GM18520 (cell line): ENCODE measurements around the gene KIAA0586.
"Not testable (repeated sequence)": the region's sequence is repeated elsewhere in the genome, so short reads cannot be mapped to it uniquely, and the experiment has no call there.

Source experiments
- ATAC-seq: cut with Tn5 transposase; IDR thresholded peaks from one replicate; pipeline ENCODE4 v1.9.1; 2021; ENCODE audit not compliant: unreplicated experiment

Gene KIAA0586

GRCh38 chr14:58427281-58428117 is at the start of gene KIAA0586, which contains the start of gene TIMM9:
KIAA0586 (plus strand) TSS chr14:58427719; CDS start chr14:58428265, 546 bp downstream.
TIMM9 (minus strand) TSS chr14:58427531; CDS start chr14:58411945, 15,586 bp downstream.
- ATAC-seq, result peak; percentile 57

- ATAC-seq, result no peak
Measured at GRCh38 chr14:58390830-58391229, 36.7 kb upstream of the KIAA0586 start.

- no peak for ATAC-seq
Measured at GRCh38 chr14:58395562-58395811, 32.0 kb upstream of the KIAA0586 start.

- peak; percentile 82 for ATAC-seq
Measured at GRCh38 chr14:58395812-58396788, 31.4 kb upstream of the KIAA0586 start, which contains the start of gene TOMM20L. TOMM20L (plus strand) TSS chr14:58395930; CDS start chr14:58395958, 28 bp downstream.

- no peak for ATAC-seq
Measured at GRCh38 chr14:58397156-58397555, 30.4 kb upstream of the KIAA0586 start.

- no peak for ATAC-seq
Measured at GRCh38 chr14:58398495-58398894, 29.0 kb upstream of the KIAA0586 start.

- ATAC-seq, result no peak
Measured at GRCh38 chr14:58398895-58399294, 28.6 kb upstream of the KIAA0586 start.

GRCh38 chr14:58401587-58401986 is 25.9 kb upstream of the KIAA0586 start:
- ATAC-seq, result no peak

- no peak for ATAC-seq
Measured at GRCh38 chr14:58408681-58409215, 18.8 kb upstream of the KIAA0586 start.

GRCh38 chr14:58414845-58415244 is 12.7 kb upstream of the KIAA0586 start:
- ATAC-seq, result no peak

- no peak for ATAC-seq
Measured at GRCh38 chr14:58415636-58416547, 11.6 kb upstream of the KIAA0586 start.

- not testable (repeated sequence) for ATAC-seq
Measured at GRCh38 chr14:58416934-58417333, 10.6 kb upstream of the KIAA0586 start.

- peak; percentile 21 for ATAC-seq
Measured at GRCh38 chr14:58426670-58427280, 744 bp upstream of the KIAA0586 start.

- no peak for ATAC-seq
Measured at GRCh38 chr14:58428118-58428683, 682 bp downstream of the KIAA0586 start.

- ATAC-seq, result no peak
Measured at GRCh38 chr14:58430156-58430555, 2.6 kb downstream of the KIAA0586 start.

- no peak for ATAC-seq
Measured at GRCh38 chr14:58439476-58439875, 12.0 kb downstream of the KIAA0586 start.

- ATAC-seq, result no peak
Measured at GRCh38 chr14:58444627-58445026, 17.1 kb downstream of the KIAA0586 start.

GRCh38 chr14:58455593-58456265 is 28.2 kb downstream of the KIAA0586 start:
- ATAC-seq, result no peak

- ATAC-seq, result no peak
Measured at GRCh38 chr14:58460772-58461171, 33.3 kb downstream of the KIAA0586 start.
